Left ventricle myocardium inferior (tissue), 1 donor: Measurements from ENCODE around the gene TAS2R19. TPM values are rescaled to one million over a fixed set of nuclear protein-coding genes. Genes with fewer than 3 reads are reported as not detected.

Source experiments
- DNase-seq: peaks from one replicate; pipeline ENCODE4 v3.0.0-alpha.2; 2020
- H3K27ac ChIP-seq: fragments of 200-600 bp; replicated peaks from 2 replicates; pipeline ENCODE4 v1.8.0; 2021
- H3K27me3 ChIP-seq: fragments of 200-600 bp; 2 replicates; pipeline ENCODE4 v1.8.0; 2021; ENCODE audit warnings: low read depth
- H3K36me3 ChIP-seq: fragments of 200-600 bp; 2 replicates; pipeline ENCODE4 v1.8.0; 2021
- H3K4me1 ChIP-seq: fragments of 200-600 bp; 2 replicates; pipeline ENCODE4 v1.8.0; 2021
- H3K4me3 ChIP-seq: fragments of 200-600 bp; 2 replicates; pipeline ENCODE4 v1.8.0; 2021; ENCODE audit warnings: mild to moderate bottlenecking, moderate library complexity
- H3K9me3 ChIP-seq: fragments of 200-600 bp; replicated peaks from 2 replicates; pipeline ENCODE4 v1.8.0; 2021
- intact Hi-C: fragments of 100-400 bp; cut with micrococcal nuclease; formaldehyde crosslinking; loops from one replicate; pipeline ENCODE4 v1.11.0; 2022
- total RNA-seq: library from RNA; stranded (reverse); fragmentation: NEBNext Ultra II Directional; extraction: Animal tissue kit (Norgen Biotek cat#: 25700); gene quantifications from one replicate; pipeline ENCODE4 v1.2.1, GENCODE V29; 2021
- TF ChIP-seq, protein P1 (sequence below): fragments of 200-600 bp; IDR thresholded peaks from 2 replicates; pipeline ENCODE4 v1.8.0; 2021; ENCODE audit warnings: antibody characterized with exemption, mild to moderate bottlenecking, borderline replicate concordance
- donor health status: DM: no; HTN: yes; CAD: no; lungs with severe emphysema.

TAS2R19 gene
- total RNA-seq, 1 donor from 2014 or later: 0.38 TPM

DNA sequence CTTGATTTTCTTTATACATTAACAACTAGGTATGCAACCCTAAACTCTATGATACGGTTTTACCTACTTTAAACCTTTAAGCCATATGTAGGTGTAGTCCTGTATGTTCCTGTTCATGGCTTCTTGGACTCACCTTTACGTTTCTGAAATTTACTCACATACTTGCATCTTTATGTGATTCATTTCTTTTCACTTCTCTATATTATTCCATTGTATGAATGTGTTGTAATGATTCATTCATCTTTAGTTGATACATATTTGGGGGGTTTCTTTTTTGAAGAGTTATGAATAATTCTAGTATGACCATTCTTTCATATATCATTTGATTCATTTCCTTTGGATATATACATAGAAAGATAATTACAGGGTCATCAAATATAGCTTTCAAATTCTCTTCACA is 33.3 kb downstream of the TAS2R19 start:
- Histone ChIP-seq H3K27me3 (no peaks in the 10 kb centered on the region), H3K4me3 (no peak overlapping the region), H3K36me3 (no peaks in the 10 kb centered on the region), H3K27ac (no peak overlapping the region), H3K4me1 (peaks cover 7% of the 10 kb centered on the region), H3K9me3 (peaks cover 5% of the 10 kb centered on the region)
- intact Hi-C loops: no loop called here
- no peak for DNase-seq
- TF ChIP-seq, protein P1, sequence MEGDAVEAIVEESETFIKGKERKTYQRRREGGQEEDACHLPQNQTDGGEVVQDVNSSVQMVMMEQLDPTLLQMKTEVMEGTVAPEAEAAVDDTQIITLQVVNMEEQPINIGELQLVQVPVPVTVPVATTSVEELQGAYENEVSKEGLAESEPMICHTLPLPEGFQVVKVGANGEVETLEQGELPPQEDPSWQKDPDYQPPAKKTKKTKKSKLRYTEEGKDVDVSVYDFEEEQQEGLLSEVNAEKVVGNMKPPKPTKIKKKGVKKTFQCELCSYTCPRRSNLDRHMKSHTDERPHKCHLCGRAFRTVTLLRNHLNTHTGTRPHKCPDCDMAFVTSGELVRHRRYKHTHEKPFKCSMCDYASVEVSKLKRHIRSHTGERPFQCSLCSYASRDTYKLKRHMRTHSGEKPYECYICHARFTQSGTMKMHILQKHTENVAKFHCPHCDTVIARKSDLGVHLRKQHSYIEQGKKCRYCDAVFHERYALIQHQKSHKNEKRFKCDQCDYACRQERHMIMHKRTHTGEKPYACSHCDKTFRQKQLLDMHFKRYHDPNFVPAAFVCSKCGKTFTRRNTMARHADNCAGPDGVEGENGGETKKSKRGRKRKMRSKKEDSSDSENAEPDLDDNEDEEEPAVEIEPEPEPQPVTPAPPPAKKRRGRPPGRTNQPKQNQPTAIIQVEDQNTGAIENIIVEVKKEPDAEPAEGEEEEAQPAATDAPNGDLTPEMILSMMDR: no peak

DNA sequence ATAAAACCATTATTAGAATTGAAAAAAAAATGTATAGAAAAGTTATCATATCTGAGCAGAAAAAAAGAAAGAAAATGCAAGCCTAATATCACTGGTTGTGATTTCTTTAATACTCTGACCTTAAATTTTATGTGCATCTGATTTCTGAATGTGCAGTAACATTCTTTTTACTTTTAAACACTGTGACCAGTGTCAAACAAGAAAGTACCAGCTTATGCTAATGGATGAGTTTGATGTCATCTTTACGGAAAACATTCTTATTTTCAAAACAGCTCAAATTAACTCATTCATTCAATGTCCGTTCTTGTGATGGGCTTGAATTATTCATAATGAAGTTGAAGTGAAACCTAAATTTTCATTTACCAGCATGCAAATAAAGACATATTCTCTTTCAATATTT is 35.6 kb downstream of the TAS2R19 start, which contains the start of gene TAS2R50:
TAS2R50 (minus strand) TSS at position 101 of the 400 bp plus-strand sequence; CDS start at position 49, 52 bp downstream.
- intact Hi-C loops: no loop called here
- TF ChIP-seq, protein P1: no peak
- DNase-seq: no peak

DNA sequence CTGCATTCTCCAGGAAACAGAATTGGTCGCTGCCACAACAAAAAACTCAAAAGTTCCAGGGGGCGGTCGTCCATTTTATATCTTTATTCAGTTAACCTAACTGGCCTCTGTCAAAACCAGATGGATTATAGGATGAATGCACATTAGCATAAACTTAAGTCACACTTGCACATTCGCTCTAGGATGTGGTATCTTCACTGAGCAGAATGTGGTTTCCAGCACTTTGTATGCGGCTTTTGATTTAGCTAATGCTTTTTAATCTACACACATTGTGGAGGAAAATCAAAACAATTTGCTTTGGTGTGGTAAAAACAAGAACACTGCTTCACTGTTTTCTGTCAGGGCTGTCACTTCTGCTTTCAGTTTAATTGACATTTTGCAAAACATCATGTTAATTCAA is 40.2 kb downstream of the TAS2R19 start:
- DNase-seq: no peak
- no peaks in the 10 kb centered on the region for H3K4me1 ChIP-seq
- H3K27ac ChIP-seq: no peak overlapping the region
- intact Hi-C loops: no loop called here
- no peaks in the 10 kb centered on the region for H3K36me3 ChIP-seq
- no peak overlapping the region for H3K4me3 ChIP-seq
- H3K27me3 ChIP-seq: no peaks in the 10 kb centered on the region
- TF ChIP-seq, protein P1: no peak
- no peaks in the 10 kb centered on the region for H3K9me3 ChIP-seq

More for the DNA sequence above, 35.6 kb downstream of the TAS2R19 start, which contains the start of gene TAS2R50:
- no peaks in the 10 kb centered on the region for H3K4me1 ChIP-seq
- H3K9me3 ChIP-seq: peaks cover 5% of the 10 kb centered on the region
- no peak within 1 kb of the TSS for H3K27ac ChIP-seq
- no peak within 1 kb of the TSS for H3K4me3 ChIP-seq
- H3K27me3 ChIP-seq: no peaks in the 10 kb centered on the region
- H3K36me3 ChIP-seq: no peaks in the 10 kb centered on the region

DNA sequence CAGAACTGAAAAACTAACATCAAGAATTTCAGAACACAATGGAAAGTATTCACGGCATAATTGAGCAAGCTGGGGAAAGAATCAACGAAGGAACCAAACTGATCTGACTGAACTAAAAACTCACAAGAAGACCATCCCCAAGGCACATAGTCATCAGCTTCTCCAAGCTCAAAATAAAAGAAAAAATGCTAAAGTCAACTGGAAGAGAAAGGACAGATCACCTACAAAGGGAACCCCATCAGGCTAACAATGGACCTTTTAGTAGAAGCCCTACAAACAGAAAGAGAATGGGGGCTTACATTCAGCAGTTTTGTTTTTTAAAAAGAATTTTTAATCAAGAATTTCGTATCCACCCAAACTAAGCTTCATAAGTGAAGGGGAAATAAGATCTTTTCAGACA is 47.5 kb downstream of the TAS2R19 start:
- Histone ChIP-seq H3K9me3 (no peaks in the 10 kb centered on the region), H3K36me3 (no peaks in the 10 kb centered on the region), H3K27me3 (no peaks in the 10 kb centered on the region), H3K27ac (no peak overlapping the region), H3K4me3 (no peak overlapping the region), H3K4me1 (no peaks in the 10 kb centered on the region)
- no peak for DNase-seq
- TF ChIP-seq, protein P1: no peak
- intact Hi-C loops: no loop called here

Other genes with a start within 250 kb of the TAS2R19 start
- gene TAS2R7, start 220.0 kb downstream of the TAS2R19 start, total RNA-seq: not detected
- gene TAS2R8, start 215.3 kb downstream of the TAS2R19 start, total RNA-seq: not detected
- not detected for gene TAS2R9, start 212.5 kb downstream of the TAS2R19 start, total RNA-seq
- gene TAS2R10, start 196.3 kb downstream of the TAS2R19 start, total RNA-seq: not detected
- gene PRR4, start 173.1 kb downstream of the TAS2R19 start, total RNA-seq: 1.2 TPM
- 5.6 TPM for gene PRH1, start 138.4 kb downstream of the TAS2R19 start, total RNA-seq
- gene TAS2R13, start 113.1 kb downstream of the TAS2R19 start, total RNA-seq: 0.41 TPM
- gene PRH2, start 93.4 kb downstream of the TAS2R19 start, total RNA-seq: not detected
- gene TAS2R14, start 83.4 kb downstream of the TAS2R19 start, total RNA-seq: 0.58 TPM
- 0.47 TPM for gene TAS2R50, start 35.7 kb downstream of the TAS2R19 start, total RNA-seq
- 0.44 TPM for gene TAS2R20, start 24.3 kb downstream of the TAS2R19 start, total RNA-seq
- gene TAS2R31, start 8.8 kb upstream of the TAS2R19 start, total RNA-seq: 0.88 TPM
- gene TAS2R46, start 39.7 kb upstream of the TAS2R19 start, total RNA-seq: 0.30 TPM
- gene TAS2R43, start 69.7 kb upstream of the TAS2R19 start, total RNA-seq: not detected
- gene TAS2R30, start 112.0 kb upstream of the TAS2R19 start, total RNA-seq: 0.44 TPM
- gene SMIM10L1, start 148.6 kb upstream of the TAS2R19 start, total RNA-seq: 17.2 TPM
- gene TAS2R42, start 164.3 kb upstream of the TAS2R19 start, total RNA-seq: not detected
- gene PRB3, start 247.1 kb upstream of the TAS2R19 start, total RNA-seq: not detected